ENCODE measurements around the gene UXS1. TPM values are rescaled to one million over a fixed set of nuclear protein-coding genes. Genes with fewer than 3 reads are reported as not detected.
A peak's percentile ranks its signal among the peaks of the same experiment; 100 is the strongest.

The UXS1 gene
- total RNA-seq, 2 donors from 2014 or later, result 62.0 to 105 TPM

DNA sequence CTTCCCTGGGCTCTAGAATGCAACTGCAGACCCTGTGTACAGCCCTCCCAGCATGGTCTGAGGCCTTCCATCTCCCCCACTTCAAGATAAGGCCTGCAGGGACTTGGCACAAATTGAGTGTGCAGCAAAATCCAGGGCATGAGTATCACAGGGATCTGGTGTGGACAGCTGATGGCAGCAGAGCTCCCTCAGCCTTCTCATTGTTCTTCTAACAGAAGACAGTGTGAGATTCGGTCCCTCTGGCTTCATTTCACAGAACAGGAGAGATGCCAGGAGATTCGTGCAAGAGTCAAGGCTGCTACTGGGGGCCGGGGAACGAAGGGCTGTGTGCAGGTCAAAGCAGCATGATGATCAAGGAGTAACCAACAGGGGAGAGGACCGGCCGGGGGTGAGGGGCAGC, 85.8 kb downstream of the UXS1 start:
- no peak for ATAC-seq (replicated peaks)
- Mint-ChIP-seq H3K9me3 (no peaks in the 10 kb centered on the region), H3K36me3 (ENCODE audit: low read depth) (peaks cover under 1% of the 10 kb centered on the region), H3K4me1 (no peaks in the 10 kb centered on the region), H3K4me3 (no peak overlapping the region), H3K27me3 (no peaks in the 10 kb centered on the region), H3K27ac (no peak overlapping the region)

GRCh38 chr2:106107509-106108131, 86.5 kb downstream of the UXS1 start:
- ATAC-seq (replicated peaks), result peak; percentile 86
- Mint-ChIP-seq H3K4me3 (peak overlapping the region; percentile 42), H3K36me3 (ENCODE audit: low read depth) (peaks cover 8% of the 10 kb centered on the region), H3K27me3 (no peaks in the 10 kb centered on the region), H3K4me1 (no peaks in the 10 kb centered on the region), H3K27ac (peak overlapping the region; percentile 73), H3K9me3 (no peaks in the 10 kb centered on the region)

DNA sequence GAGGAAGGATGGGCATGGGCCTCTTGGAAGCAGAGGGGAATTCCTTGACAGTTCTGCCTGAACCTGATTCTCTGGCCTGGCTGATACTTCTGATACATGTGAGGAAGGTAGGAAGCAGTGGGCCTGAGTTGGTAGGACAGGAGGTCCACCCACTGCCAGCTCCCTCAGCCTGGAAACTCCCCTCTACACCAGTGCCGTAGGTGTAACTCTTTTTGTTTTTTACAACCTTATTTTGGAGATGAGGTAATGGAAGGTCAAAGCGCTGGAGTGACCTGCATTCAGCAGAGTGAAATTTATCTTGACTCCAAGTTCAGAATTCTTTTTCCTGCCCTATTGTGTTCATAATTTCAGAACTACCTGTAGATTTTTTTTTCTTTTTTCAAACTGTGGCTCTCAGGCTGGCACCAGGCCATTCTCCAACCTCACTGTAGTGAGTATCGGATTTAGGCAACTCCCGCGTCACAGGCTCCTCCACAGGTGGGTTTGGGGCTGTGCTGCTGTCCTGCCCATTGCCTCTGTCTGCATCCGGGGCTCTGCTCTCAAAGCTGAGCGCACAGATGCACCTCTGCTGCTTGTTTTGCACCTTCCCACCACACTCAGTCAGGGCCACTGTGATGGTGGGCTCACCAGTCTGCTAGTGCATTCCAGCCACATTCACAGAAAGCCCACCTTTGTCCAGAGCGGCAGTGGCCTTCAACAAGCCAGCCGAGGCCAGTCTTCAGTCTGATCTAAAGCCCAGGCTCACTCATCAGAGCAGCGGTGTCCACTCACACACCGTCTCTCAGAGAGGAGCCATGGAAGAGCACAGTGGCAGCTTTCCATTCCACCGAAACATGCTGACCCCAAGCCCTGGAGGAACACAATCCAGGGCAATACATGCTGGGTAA, 87.2 kb downstream of the UXS1 start:
- Mint-ChIP-seq H3K36me3 (ENCODE audit: low read depth) (peaks cover 16% of the 10 kb centered on the region), H3K4me1 (no peaks in the 10 kb centered on the region), H3K27ac (peak overlapping the region; percentile 73), H3K27me3 (no peaks in the 10 kb centered on the region), H3K9me3 (no peaks in the 10 kb centered on the region), H3K4me3 (peak overlapping the region; percentile 42)
- peak; percentile 45 for ATAC-seq (replicated peaks)

- H3K4me1 Mint-ChIP-seq, result no peaks in the 10 kb centered on the region
- no peaks in the 10 kb centered on the region for H3K9me3 Mint-ChIP-seq
Observed at GRCh38 chr2:106105151-106105922, 88.8 kb downstream of the UXS1 start.

GRCh38 chr2:106104332-106105062, 89.6 kb downstream of the UXS1 start:
- Mint-ChIP-seq H3K36me3 (ENCODE audit: low read depth) (peaks cover 39% of the 10 kb centered on the region), H3K4me3 (no peak overlapping the region), H3K27me3 (no peaks in the 10 kb centered on the region), H3K27ac (peak overlapping the region; percentile 43), H3K4me1 (no peaks in the 10 kb centered on the region), H3K9me3 (no peaks in the 10 kb centered on the region)
- ATAC-seq (replicated peaks), result peak; percentile 64

More at GRCh38 chr2:106105151-106105922, 88.8 kb downstream of the UXS1 start:
- no peak for ATAC-seq (replicated peaks)
- H3K36me3 Mint-ChIP-seq (ENCODE audit: low read depth), result peaks cover 31% of the 10 kb centered on the region
- H3K4me3 Mint-ChIP-seq, result no peak overlapping the region
- H3K27me3 Mint-ChIP-seq, result no peaks in the 10 kb centered on the region
- no peak overlapping the region for H3K27ac Mint-ChIP-seq

DNA sequence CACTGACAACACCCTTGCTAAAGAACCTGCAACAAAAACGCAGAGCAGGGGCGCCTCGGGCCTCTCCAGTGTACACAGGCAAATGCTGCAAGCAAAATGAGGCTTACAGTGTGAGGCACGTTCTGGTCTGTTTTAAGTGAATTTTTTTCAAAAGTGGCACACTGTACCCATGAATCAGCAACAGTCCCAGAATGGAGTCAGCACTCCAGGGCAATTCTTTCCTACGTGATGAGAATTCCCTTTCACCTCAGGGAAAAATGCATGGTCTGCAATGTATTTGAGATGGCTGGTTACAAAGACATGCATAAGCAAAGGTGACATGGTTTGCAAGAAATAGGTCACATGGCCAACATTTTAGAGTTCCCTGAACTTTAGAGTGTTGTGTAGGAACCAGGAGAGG, 94.4 kb downstream of the UXS1 start:
- peak overlapping the region; percentile 9 for H3K27ac Mint-ChIP-seq
- H3K27me3 Mint-ChIP-seq, result no peaks in the 10 kb centered on the region
- no peaks in the 10 kb centered on the region for H3K9me3 Mint-ChIP-seq
- ATAC-seq (replicated peaks), result no peak
- H3K36me3 Mint-ChIP-seq (ENCODE audit: low read depth), result peaks cover 69% of the 10 kb centered on the region
- H3K4me3 Mint-ChIP-seq, result no peak overlapping the region
- H3K4me1 Mint-ChIP-seq, result peaks cover 12% of the 10 kb centered on the region

DNA sequence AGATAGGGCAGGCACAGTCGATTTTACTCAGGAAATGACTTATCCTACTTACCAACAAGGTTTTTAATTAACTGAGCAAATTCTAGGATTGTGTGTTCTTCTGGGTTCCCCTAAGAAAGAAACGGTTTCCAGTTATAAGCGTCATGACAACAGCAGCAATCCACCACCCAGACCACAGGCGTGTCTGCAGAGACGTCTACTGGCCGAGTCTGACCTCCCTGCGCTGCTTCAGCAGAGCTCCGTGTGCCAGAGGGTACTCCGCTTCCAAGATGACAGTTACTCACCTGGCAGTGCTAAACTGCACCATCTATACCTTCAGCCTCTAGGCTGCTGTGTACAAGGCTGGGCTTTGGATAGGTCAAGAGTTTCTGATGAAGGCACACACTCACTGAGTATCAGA, 95.4 kb downstream of the UXS1 start:
- Mint-ChIP-seq H3K9me3 (no peaks in the 10 kb centered on the region), H3K27me3 (no peaks in the 10 kb centered on the region), H3K27ac (peak overlapping the region; percentile 9), H3K36me3 (ENCODE audit: low read depth) (peaks cover 79% of the 10 kb centered on the region), H3K4me3 (no peak overlapping the region), H3K4me1 (peaks cover 17% of the 10 kb centered on the region)
- no peak for ATAC-seq (replicated peaks)

DNA sequence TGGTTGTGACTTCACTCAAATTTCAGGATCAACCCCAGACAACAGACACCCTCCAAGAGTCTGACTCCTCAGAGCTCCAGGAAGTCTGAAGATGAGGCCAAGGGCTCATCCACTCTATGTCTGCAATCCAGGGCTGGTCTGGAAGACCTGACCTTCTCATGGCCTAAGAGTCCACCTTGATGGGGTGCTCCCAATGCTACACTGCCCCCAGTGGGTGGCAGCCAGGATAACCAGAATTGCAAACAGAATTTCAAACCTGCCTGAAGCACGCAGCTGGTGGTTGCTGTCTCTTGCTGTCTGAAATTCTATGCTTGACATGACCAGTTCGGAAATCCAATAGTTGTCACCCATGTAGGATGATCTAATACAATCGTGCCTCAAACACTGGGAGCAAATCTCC, 96.0 kb downstream of the UXS1 start:
- no peaks in the 10 kb centered on the region for H3K27me3 Mint-ChIP-seq
- peak overlapping the region; percentile 9 for H3K27ac Mint-ChIP-seq

DNA sequence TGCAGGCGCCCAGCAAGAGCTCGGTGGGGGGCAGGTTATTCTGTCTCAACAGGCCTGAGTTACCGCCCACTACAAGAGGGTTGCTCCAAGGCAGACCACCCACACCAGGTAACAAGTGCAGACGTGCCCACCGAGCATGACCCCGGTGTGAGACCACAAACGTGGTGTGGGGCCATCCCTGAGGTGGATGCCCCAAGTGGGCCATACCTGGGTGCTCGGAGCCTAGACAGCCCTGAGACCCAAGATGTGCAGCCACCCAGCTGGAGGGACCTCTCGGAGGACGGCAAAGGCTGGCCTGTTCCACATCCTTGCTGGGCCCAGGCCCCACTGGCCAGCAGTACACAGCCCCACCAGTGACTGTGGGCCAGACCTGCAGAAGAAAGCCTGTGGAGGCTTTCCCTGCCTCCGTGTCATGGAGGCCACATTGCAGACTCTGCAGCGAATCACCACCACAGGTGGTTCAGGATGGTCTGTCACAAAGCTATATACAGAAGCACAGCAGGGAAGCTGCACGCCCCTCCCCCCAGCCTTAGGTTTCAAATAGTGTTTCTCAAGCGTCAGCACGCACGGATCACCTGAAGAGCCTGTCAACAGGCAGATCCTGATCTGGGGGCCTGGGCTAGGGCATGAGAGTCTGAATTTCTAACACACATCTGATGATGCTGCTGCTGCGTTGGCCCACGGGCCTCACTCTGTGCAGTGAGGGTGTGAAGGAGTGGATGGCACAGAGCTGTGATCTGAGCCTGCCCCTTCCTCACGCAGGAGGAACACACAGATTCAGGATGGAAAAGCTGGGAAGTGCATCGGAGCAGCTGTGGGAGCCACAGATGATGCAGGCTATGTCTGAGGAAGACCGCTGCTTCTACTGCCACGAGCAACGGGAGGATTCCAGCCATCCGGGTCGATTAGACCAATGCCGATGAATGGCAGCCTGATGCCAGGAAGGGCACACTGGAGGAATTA, 96.8 kb downstream of the UXS1 start:
- Mint-ChIP-seq H3K27me3 (no peaks in the 10 kb centered on the region), H3K9me3 (no peaks in the 10 kb centered on the region), H3K4me1 (peaks cover 17% of the 10 kb centered on the region), H3K36me3 (ENCODE audit: low read depth) (peaks cover 79% of the 10 kb centered on the region), H3K27ac (no peak overlapping the region), H3K4me3 (peak overlapping the region; percentile 73)
- ATAC-seq (replicated peaks), result no peak

More for the DNA sequence above, 96.0 kb downstream of the UXS1 start:
- Mint-ChIP-seq H3K4me1 (peaks cover 17% of the 10 kb centered on the region), H3K36me3 (ENCODE audit: low read depth) (peaks cover 82% of the 10 kb centered on the region), H3K9me3 (no peaks in the 10 kb centered on the region), H3K4me3 (no peak overlapping the region)
- ATAC-seq (replicated peaks), result no peak

- H3K27me3 Mint-ChIP-seq, result no peaks in the 10 kb centered on the region
- ATAC-seq (replicated peaks), result peak; percentile 44
- H3K4me3 Mint-ChIP-seq, result peak overlapping the region; percentile 73
- H3K36me3 Mint-ChIP-seq (ENCODE audit: low read depth), result peaks cover 71% of the 10 kb centered on the region
- peaks cover 22% of the 10 kb centered on the region for H3K4me1 Mint-ChIP-seq
- peak overlapping the region; percentile 77 for H3K27ac Mint-ChIP-seq
- no peaks in the 10 kb centered on the region for H3K9me3 Mint-ChIP-seq
Observed at GRCh38 chr2:106096299-106097037, 97.6 kb downstream of the UXS1 start.

GRCh38 chr2:106095478-106096298, 98.4 kb downstream of the UXS1 start:
- H3K36me3 Mint-ChIP-seq (ENCODE audit: low read depth), result peaks cover 63% of the 10 kb centered on the region
- H3K27me3 Mint-ChIP-seq, result no peaks in the 10 kb centered on the region
- H3K9me3 Mint-ChIP-seq, result no peaks in the 10 kb centered on the region
- peaks cover 28% of the 10 kb centered on the region for H3K4me1 Mint-ChIP-seq
- ATAC-seq (replicated peaks), result peak; percentile 84
- peak overlapping the region; percentile 77 for H3K27ac Mint-ChIP-seq
- peak overlapping the region; percentile 73 for H3K4me3 Mint-ChIP-seq
